GM13977 (cell line): Measurements from ENCODE around the gene BMI1.
A peak's percentile ranks its signal among the peaks of the same experiment; 100 is the strongest.

Experiments used
- DNase-seq: peaks from one replicate; pipeline ENCODE4 v3.0.0; 2012; ENCODE audit warnings: low spot score
- in situ Hi-C: fragments of 300-500 bp; cut with MboI; formaldehyde crosslinking; loops from one replicate; pipeline ENCODE4 v1.12.0; 2022; ENCODE audit warnings: low sequenced_read_pairs, low pct_unique_long_range_greater_than_20kb, mixed read lengths, inconsistent platforms; ENCODE audit not compliant: unreplicated experiment
- TF ChIP-seq, protein P1 (sequence below): IDR thresholded peaks from 2 replicates; pipeline ENCODE4 v1.5.1; 2012; ENCODE audit warnings: mild to moderate bottlenecking, control low read depth; ENCODE audit not compliant: insufficient read depth; ENCODE audit errors: extremely low read depth, missing control alignments

Gene BMI1

DNA sequence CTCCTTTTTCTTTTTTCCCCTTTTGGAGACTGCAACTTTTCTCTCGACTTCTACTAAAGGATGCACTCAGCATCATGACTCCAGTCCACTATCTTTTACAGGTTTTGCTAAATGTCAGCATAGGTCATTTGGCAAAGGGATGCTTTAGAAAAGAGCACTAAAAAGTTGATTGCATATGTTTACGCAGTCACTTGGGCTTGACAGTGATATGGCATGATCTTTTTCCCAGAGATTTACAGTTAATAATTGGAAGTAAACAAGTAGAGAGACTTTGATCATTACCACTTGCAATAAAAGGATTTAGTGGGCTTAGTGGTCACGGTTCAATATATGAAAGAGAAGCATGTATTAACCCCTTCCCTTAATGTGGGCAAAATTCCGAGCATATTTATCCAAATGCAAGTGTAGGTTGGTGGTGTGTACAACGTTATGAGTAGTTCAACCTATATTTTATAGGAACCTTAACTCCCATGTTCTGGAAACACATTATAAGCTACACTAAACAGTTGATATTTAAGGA lies 1.8 kb downstream of the BMI1 start:
- no peak for DNase-seq
- TF ChIP-seq, protein P1, sequence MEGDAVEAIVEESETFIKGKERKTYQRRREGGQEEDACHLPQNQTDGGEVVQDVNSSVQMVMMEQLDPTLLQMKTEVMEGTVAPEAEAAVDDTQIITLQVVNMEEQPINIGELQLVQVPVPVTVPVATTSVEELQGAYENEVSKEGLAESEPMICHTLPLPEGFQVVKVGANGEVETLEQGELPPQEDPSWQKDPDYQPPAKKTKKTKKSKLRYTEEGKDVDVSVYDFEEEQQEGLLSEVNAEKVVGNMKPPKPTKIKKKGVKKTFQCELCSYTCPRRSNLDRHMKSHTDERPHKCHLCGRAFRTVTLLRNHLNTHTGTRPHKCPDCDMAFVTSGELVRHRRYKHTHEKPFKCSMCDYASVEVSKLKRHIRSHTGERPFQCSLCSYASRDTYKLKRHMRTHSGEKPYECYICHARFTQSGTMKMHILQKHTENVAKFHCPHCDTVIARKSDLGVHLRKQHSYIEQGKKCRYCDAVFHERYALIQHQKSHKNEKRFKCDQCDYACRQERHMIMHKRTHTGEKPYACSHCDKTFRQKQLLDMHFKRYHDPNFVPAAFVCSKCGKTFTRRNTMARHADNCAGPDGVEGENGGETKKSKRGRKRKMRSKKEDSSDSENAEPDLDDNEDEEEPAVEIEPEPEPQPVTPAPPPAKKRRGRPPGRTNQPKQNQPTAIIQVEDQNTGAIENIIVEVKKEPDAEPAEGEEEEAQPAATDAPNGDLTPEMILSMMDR = no peak
- in situ Hi-C loops = loop anchor here (10.0 to 25.0 kb wide), 2 partner anchors 318 to 665 kb away; partner anchors contain the start of gene DNAJC1

- DNase-seq = no peak
- in situ Hi-C loops = loop anchor here (10.0 to 25.0 kb wide), 2 partner anchors 319 to 664 kb away; partner anchors contain the start of gene DNAJC1
- TF ChIP-seq, protein P1 = no peak
These were observed 2.8 kb downstream of the BMI1 start for GRCh38 chr10:22323538-22324305.

DNA sequence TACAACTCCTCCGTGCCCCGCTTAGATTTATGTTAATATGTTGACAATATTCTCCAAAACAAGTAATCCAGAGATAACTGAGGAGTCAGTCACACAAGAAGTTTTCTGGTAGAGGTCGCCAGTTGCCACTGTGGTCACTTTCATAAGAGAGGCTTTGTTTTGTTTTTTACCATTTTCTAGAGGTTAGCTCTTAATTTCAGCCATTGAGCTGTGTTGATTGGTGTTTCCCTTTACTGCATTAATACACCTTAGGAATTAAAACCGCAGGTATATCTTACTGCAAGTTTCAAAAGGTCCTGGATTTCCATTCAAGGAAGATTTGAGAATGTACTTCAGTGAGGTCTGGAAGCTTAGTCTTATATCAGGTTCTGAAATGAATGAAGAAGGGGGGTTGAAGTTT lies 3.5 kb downstream of the BMI1 start:
- no peak for DNase-seq
- TF ChIP-seq, protein P1 = no peak
- in situ Hi-C loops = loop anchor here (10.0 to 25.0 kb wide), 2 partner anchors 320 to 663 kb away; partner anchors contain the start of gene DNAJC1

DNA sequence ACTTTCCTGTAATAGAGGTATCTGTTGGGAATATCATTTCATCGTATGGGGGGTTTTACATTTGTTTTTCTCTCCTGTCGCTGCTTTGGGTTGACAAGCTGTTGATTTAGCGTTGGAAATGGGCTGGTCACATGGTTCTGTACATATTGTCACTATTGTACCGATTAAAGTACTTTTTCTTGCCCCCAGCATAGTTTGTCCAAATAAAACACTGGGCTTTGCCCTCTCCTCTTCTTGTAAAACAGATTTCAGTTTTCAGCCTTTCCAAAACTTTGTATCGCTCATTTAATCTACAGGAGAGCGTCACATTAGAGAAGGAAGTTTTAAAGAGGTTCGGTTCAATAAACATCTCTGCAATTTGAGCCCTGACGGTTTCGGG lies 4.0 kb downstream of the BMI1 start:
- TF ChIP-seq, protein P1 = no peak
- in situ Hi-C loops = loop anchor here (10.0 to 25.0 kb wide), 2 partner anchors 320 to 662 kb away; partner anchors contain the start of gene DNAJC1
- no peak for DNase-seq

DNA sequence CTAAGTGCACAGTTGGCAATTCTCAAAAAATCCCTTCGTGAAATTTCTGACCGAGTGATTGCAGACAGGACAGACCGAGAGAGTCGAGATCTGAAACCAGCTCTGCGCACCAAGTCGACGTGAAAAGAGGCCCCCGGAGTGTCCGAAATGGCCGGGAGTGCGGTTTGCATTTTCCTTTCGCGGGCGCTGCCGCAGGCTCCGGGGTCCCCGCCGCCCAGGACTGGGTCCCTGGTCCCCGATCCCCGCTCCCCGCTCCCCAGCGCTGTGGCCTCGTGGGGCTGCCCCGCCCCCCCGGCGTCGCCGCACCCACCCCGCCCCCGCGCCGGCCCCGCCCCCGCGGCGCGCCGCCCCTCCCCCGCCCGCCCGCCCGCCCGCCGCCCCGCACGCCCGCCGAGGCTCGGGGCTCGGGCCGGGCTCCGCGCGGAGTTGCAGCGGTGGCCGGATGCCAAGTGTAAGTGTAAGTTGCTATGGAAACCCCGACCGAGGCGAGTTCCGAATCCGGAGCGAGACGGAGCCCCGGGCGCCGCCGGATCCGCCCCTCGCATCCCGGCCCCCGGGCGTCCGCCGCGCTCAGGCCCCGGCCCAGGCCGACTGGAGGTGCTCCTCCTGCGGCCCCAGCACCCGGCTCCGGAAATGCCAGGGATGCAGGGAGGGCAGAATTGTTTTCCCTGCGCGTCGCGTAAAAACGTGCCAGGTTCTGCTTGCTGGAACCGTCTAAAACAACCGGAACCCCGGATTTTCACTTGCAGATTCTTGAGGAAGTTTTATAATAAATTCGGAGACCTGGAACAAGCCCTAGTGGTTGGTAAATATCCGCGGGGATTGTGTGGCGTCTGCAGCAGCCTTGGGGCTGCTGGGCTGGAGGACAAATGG lies 4.6 kb downstream of the BMI1 start:
- in situ Hi-C loops = loop anchor here (10.0 kb wide), 1 partner anchor 321 kb away; the partner anchor contains the start of gene DNAJC1
- TF ChIP-seq, protein P1 = no peak
- DNase-seq = peak; percentile 91

GRCh38 chr10:22326145-22326702 lies 5.3 kb downstream of the BMI1 start:
- TF ChIP-seq, protein P1 = no peak
- in situ Hi-C loops = loop anchor here (10.0 kb wide), 1 partner anchor 321 kb away; the partner anchor contains the start of gene DNAJC1
- DNase-seq = no peak
